PFSK-1 (cell line): Measurements from ENCODE around the gene MYH6.

ENCODE experiments used
- FOXP2 ChIP-seq: optimal IDR thresholded peaks from 2 replicates; pipeline ENCODE3; 2011; ENCODE audit warnings: borderline replicate concordance, control low read depth, inconsistent platforms; ENCODE audit not compliant: insufficient read depth; ENCODE audit errors: extremely low read length, extremely low read depth
- POLR2AphosphoS5 ChIP-seq: IDR thresholded peaks from 2 replicates; pipeline ENCODE4 v1.6.1; 2012; ENCODE audit warnings: low read depth, mild to moderate bottlenecking, control low read depth, low read length, moderate library complexity
- REST ChIP-seq, 2 experiments: IDR thresholded peaks; 2 replicates each; pipeline versions ENCODE4 v1.6.1 to v1.8.0; 2011 to 2012; ENCODE audit warnings: low read depth in 2 of 2, low read length in 2 of 2, control low read depth in 1 of 2, inconsistent platforms in 1 of 2, mild to moderate bottlenecking in 1 of 2, moderate library complexity in 1 of 2; ENCODE audit not compliant: insufficient read depth in 1 of 2
- SIN3A ChIP-seq: IDR thresholded peaks from 2 replicates; pipeline ENCODE4 v1.6.1; 2012; ENCODE audit warnings: mild to moderate bottlenecking, low read length, moderate library complexity, borderline replicate concordance; ENCODE audit not compliant: insufficient read depth
- TAF1 ChIP-seq: IDR thresholded peaks from 2 replicates; pipeline ENCODE4 v1.6.1; 2012; ENCODE audit warnings: low read length, control low read depth, borderline replicate concordance; ENCODE audit not compliant: insufficient read depth

Gene MYH6

GRCh38 chr14:23411563-23412525, 3.8 kb upstream of the MYH6 start:
- no peak for TF ChIP-seq TAF1
- no peak for TF ChIP-seq REST (IDR thresholded peaks at IDR 0.05; ENCODE audit: insufficient read depth in 1 of 2, low read depth in 2 of 2, low read length in 2 of 2)
- no peak for TF ChIP-seq POLR2AphosphoS5
- TF ChIP-seq FOXP2 = no peak
- TF ChIP-seq SIN3A = no peak

GRCh38 chr14:23409966-23410635, 2.0 kb upstream of the MYH6 start:
- TF ChIP-seq SIN3A = no peak
- TF ChIP-seq FOXP2 = no peak
- TF ChIP-seq TAF1 = no peak
- TF ChIP-seq POLR2AphosphoS5 = no peak
- no peak for TF ChIP-seq REST (IDR thresholded peaks at IDR 0.05; ENCODE audit: insufficient read depth in 1 of 2, low read depth in 2 of 2, low read length in 2 of 2)

- TF ChIP-seq TAF1 (no peak), FOXP2 (no peak), SIN3A (no peak), POLR2AphosphoS5 (no peak), REST (IDR thresholded peaks at IDR 0.05; ENCODE audit: insufficient read depth in 1 of 2, low read depth in 2 of 2, low read length in 2 of 2) (no peak)
Observed at GRCh38 chr14:23409475-23409874, 1.4 kb upstream of the MYH6 start.

- no peak for TF ChIP-seq REST (IDR thresholded peaks at IDR 0.05; ENCODE audit: insufficient read depth in 1 of 2, low read depth in 2 of 2, low read length in 2 of 2)
- TF ChIP-seq FOXP2 = no peak
- no peak for TF ChIP-seq TAF1
- TF ChIP-seq SIN3A = no peak
- TF ChIP-seq POLR2AphosphoS5 = no peak
Observed at GRCh38 chr14:23408307-23408630, 196 bp upstream of the MYH6 start.
